GM19438 (cell line): ENCODE measurements around the gene ANP32D.
"Not testable (repeated sequence)": the region's sequence is repeated elsewhere in the genome, so short reads cannot be mapped to it uniquely, and the experiment has no call there.

Experiments
- ATAC-seq: cut with Tn5 transposase; IDR thresholded peaks from one replicate; pipeline ENCODE4 v1.9.1; 2021; ENCODE audit warnings: low read depth; ENCODE audit not compliant: unreplicated experiment

ANP32D gene

DNA sequence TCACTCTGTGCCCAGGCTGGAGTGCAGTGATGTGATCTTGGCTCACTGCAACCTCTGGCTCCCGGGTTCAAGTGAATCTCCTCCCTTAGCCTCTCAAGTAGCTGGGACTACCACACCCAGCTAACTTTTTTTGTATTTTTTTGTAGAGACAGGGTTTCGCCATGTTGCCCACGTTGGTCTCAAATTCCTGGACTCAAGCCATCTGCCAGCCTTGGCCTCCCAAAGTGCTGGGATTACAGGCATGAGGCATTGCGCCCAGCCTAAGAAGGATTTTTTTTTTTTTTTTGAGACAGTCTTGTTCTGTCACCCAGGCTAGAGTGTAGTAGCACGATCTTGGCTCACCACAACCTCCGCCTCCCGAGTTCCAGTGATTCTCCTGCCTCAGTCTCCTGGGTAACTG is 17.1 kb downstream of the ANP32D start:
- ATAC-seq: peak; percentile 13

- not testable (repeated sequence) for ATAC-seq
Measured at GRCh38 chr12:48500281-48500680, 27.9 kb downstream of the ANP32D start.

DNA sequence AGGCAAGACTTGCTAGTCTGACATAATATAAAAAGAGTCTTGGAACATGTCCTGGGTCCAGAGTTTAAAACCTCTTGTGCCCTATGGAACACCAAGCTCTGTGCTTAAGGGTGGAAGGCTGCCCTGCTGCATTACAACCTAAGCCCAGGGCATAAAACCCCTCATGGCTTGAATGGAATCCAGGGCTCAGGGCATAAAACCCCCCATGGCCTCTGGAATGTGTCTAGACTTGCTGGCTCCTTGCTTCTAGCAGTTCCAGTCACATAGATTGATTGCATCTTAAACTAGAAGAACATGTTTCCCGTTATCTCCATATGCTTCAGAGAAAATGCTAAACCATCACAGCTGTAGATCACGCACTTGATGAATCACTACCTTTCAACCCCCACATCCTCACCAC is 34.5 kb downstream of the ANP32D start:
- not testable (repeated sequence) for ATAC-seq

DNA sequence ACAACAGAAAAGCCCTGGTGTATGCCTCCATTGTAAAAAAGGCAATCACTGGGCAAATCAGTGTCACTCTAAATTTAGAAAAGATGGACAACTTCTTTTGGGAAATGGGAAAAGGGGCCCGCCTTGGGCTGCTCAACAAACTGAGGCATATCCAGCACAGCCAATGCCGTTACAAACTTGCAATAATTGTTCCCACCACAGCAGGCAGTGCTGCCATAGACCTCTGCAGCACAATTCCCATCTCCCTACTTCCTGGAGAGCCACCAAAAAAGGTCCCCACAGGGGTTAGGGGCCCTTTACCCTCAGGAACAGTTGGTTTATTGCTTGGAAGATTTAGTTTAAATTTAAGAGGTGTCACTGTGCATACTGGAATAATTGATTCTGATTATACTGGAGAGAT is 36.6 kb downstream of the ANP32D start:
- no peak for ATAC-seq

GRCh38 chr12:48510111-48510510 is 37.8 kb downstream of the ANP32D start:
- no peak for ATAC-seq

DNA sequence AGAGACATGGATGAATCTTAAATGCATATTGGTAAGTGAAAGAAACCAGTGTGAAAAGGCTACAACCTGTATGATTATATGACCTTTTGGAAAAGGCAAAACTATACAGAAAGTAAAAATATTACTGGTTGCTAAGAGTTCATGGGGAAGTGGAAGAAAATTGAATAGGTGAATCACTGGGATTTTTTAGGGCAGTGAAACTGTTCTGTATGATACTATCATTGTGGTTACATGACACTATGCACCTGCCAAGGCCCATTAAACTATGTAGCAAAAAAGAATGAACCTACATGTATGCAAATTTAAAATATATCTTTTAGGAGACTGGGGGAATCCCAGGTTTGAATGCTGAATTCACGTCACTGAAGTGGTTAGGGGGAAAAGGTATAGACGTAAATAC is 40.5 kb downstream of the ANP32D start:
- ATAC-seq: no peak

GRCh38 chr12:48514728-48515127 is 42.4 kb downstream of the ANP32D start:
- ATAC-seq: no peak

DNA sequence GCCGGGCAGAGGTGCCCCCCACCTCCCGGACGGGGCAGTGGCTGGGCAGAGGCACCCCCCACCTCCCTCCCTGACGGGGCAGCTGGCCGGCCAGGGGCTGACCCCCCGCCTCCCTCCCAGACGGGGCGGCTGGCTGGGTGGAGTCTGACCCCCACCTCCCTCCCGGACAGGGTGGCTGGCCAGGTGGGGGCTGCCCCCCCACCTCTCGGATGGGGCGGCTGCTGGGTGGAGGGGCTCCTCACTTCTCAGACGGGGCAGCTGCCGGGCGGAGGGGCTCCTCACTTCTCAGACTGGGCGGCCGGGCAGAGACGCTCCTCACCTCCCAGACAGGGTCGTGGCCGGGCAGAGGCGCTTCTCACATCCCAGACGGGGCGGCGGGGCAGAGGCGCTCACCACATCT is 48.0 kb downstream of the ANP32D start:
- not testable (repeated sequence) for ATAC-seq
